ENCODE results near the gene FOCAD.
"Not testable (repeated sequence)": the region's sequence is repeated elsewhere in the genome, so short reads cannot be mapped to it uniquely, and the experiment has no call there.

DNA sequence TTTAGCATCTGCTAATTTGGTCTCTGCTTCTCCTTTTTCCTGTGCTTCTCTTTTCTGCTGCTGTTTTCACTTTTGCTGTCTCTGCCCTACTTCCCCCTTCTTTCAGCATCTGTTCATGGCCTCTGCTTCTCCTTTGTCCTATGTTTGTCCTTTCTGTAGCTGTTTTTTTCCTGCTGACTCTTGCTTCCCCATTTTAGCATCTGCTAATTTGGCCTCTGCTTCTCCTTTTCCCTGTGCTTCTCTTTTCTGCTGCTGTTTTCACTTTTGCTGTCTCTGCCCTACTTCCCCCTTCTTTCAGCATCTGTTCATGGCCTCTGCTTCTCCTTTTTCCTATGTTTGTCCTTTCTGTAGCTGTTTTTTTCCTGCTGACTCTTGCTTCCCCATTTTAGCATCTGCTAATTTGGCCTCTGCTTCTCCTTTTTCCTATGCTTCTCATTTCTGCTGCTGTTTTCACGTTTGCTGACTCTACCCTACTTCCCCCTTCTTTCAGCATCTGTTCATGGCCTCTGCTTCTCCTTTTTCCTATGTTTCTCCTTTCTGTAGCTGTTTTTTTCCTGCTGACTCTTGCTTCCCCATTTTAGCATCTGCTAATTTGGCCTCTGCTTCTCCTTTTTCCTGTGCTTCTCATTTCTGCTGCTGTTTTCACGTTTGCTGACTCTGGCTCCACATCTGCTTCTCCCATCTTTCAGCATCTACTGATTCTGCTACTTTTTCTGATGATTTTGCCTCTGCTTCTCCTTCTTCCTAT, 290.3 kb downstream of the FOCAD start:
- TF ChIP-seq, protein P1, sequence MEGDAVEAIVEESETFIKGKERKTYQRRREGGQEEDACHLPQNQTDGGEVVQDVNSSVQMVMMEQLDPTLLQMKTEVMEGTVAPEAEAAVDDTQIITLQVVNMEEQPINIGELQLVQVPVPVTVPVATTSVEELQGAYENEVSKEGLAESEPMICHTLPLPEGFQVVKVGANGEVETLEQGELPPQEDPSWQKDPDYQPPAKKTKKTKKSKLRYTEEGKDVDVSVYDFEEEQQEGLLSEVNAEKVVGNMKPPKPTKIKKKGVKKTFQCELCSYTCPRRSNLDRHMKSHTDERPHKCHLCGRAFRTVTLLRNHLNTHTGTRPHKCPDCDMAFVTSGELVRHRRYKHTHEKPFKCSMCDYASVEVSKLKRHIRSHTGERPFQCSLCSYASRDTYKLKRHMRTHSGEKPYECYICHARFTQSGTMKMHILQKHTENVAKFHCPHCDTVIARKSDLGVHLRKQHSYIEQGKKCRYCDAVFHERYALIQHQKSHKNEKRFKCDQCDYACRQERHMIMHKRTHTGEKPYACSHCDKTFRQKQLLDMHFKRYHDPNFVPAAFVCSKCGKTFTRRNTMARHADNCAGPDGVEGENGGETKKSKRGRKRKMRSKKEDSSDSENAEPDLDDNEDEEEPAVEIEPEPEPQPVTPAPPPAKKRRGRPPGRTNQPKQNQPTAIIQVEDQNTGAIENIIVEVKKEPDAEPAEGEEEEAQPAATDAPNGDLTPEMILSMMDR (conservative IDR thresholded peaks at IDR 0.05; ENCODE audit: low read depth, low read length): not testable (repeated sequence)
- TF ChIP-seq EZH2phosphoT487 (IDR thresholded peaks at IDR 0.05; ENCODE audit: borderline replicate concordance, low read length): not testable (repeated sequence)

Measured in PC-3 (cell line).